LNCAP (cell line): ENCODE data around the gene SORCS2.

Source experiments
- TF ChIP-seq, protein P1 (sequence below): fragments of 450-650 bp; IDR thresholded peaks from 2 replicates; pipeline ENCODE4 v1.5.1; 2017; ENCODE audit warnings: mild to moderate bottlenecking

The SORCS2 gene

DNA sequence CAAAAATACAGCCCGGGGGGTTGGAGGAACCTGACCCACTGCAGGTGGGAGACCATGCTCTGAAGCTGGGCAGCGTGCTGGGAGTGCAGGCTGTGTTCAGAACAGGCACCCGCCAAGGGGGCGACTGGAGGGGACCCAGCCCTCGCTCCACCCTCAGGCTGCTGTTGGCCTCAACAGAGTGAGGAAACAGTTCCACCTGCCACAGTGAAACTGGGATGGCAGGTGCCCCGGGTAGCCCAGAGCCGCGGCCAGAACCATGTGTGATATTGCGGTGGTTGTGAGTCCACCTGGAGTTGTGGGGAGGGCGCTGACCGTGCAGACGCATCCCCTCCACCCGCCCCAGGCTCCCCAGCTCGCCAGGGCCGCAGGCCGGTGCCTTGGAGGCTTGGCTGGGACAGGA lies 288.1 kb downstream of the SORCS2 start:
- TF ChIP-seq, protein P1, sequence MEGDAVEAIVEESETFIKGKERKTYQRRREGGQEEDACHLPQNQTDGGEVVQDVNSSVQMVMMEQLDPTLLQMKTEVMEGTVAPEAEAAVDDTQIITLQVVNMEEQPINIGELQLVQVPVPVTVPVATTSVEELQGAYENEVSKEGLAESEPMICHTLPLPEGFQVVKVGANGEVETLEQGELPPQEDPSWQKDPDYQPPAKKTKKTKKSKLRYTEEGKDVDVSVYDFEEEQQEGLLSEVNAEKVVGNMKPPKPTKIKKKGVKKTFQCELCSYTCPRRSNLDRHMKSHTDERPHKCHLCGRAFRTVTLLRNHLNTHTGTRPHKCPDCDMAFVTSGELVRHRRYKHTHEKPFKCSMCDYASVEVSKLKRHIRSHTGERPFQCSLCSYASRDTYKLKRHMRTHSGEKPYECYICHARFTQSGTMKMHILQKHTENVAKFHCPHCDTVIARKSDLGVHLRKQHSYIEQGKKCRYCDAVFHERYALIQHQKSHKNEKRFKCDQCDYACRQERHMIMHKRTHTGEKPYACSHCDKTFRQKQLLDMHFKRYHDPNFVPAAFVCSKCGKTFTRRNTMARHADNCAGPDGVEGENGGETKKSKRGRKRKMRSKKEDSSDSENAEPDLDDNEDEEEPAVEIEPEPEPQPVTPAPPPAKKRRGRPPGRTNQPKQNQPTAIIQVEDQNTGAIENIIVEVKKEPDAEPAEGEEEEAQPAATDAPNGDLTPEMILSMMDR, result no peak

DNA sequence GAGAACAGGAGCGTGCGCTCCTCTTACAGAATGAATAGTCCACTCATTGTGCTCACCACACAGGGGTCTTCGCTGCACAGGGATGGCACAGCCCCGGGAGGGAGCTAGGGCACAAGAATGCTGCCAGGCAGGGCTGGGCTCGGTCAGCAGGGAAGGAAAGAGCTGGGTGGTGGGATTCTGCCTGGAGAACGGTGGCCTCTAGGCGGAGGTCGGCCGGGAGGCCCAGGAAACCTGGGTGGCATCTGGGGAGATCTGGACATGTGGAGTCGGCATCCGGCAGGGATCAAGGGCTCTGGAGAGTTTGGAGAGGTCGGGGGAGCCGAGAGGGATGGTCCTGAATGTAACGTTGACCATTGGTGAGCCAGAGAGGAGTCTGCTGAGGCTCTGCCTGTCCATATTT lies 288.9 kb downstream of the SORCS2 start:
- TF ChIP-seq, protein P1, result no peak

DNA sequence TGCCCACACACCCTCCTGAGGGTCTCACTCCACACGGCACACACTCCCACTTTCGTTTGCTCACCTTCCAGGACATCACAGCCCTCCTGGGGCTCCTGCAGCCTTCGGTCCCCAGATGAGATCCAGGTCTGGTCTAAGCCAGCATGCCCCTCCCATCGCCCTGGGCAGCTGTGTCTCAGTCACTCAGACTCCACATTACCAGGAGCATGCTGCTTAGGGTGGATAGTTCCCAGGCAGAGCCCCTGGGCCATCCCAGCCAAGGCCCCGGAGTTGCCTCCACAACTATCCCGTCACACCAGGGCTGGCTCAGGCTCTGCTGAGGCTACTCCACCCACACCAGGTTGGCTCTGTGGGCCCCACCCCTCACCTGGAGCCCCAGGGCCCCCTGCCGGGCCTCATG lies 292.8 kb downstream of the SORCS2 start:
- TF ChIP-seq, protein P1, result no peak

DNA sequence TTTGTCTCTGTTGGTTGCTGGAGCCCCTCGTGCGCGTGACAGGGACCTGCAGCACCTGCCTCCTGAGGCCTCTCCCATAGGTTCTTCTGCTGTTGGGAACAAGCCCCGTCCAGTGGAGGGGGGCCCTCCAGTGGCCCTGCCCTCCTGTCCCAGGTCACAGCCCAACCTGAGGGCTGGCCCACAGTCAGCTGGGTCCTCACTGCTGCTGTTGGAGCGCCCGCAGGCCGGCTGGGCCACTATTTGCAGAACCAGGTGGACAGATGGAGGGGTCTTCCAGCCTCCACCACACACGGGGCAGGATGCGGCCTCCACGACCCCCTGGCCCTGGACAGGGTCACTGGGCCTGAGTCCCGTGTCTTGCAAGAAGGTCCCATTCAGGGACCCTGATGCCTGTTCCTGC lies 293.8 kb downstream of the SORCS2 start:
- TF ChIP-seq, protein P1, result no peak

DNA sequence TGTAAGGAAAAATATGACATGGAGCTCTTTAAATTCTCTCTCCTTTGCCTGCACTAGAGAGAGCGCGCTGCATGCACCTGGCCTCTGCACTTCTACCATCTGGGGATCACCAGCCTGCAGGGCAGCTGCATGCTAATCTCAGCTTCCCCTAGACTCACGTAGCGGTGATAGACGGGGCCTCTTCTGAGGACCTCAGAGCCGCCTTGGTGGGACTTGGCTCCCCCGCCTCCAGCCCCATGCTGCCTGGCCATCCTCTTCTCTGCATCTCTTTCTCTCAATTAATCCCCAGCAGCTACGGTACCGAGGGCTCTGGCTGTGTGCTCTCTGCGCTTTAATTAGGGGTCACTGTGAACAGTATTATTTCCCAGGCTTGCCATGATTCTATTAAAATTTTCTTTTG lies 295.2 kb downstream of the SORCS2 start:
- TF ChIP-seq, protein P1, result no peak

DNA sequence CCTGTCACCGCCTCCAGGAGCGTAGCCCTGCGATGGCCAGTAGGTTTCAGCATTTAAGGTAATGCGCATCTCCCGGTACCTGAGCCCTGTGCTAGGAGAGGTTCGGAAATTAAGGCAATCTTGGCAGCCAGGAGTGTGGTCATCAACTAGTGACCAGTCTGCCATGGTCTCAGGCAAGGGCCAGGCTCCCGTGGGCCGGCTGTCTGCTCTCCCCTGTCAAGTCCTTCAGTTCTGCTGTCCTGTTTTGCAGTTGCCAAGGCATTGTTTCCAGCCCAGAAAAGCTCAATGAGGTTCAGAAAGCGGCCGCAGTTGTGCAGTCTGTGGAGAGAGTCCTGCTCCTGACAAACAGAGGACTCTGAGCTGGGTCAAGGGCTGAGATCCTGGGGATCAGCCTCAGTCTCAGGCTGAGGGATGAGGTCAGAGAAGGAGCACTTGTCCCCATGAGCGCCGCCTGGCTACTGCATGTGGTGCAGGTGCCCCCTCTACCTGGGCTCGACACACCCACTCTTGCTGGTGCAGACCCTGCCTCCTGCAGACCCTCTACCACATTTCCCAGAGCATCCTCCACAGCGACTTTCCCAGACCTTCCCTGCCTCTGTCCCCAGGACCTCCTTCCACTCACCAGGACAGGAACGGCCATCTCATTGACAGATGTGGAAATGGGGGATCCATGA lies 295.8 kb downstream of the SORCS2 start:
- TF ChIP-seq, protein P1, result no peak

DNA sequence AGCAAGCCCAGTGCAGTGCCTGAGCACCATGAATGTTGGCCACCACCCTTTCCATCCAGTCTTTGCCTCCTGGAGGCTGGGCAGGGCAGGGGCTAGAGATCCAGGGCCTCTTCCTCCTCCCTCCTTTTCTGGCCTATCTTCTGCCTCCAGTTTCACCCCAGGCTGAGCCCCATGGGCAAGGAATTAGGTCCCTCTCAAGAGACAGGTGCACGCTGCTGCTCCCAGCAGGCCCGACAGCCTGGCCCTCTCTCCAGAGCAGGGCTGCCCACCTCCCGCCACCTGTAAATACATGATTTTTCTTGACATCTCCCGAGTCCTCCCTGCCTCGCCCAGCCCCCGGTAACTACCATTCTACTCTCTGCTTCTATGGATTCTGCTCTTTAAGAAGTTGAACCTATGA lies 299.6 kb downstream of the SORCS2 start:
- TF ChIP-seq, protein P1, result no peak
